ENCODE data around the gene TOX4.
A peak's percentile ranks its signal among the peaks of the same experiment; 100 is the strongest.
"Not testable (repeated sequence)": the region's sequence is repeated elsewhere in the genome, so short reads cannot be mapped to it uniquely, and the experiment has no call there.

Gene TOX4

GRCh38 chr14:21476925-21477681 is at the start of gene TOX4, which contains the start of gene RAB2B:
Gene TOX4, plus strand, starts transcription at chr14:21477195. Its CDS starts 84 bp downstream, at chr14:21477279.
Gene RAB2B, minus strand, starts transcription at chr14:21476959. Its CDS starts 87 bp downstream, at chr14:21476872.
- peak; percentile 95 for DNase-seq (ENCODE audit: low spot score)

- no peak for DNase-seq (ENCODE audit: low spot score)
Measured at GRCh38 chr14:21428930-21429329, 48.1 kb upstream of the TOX4 start.

GRCh38 chr14:21431126-21431525 is 45.9 kb upstream of the TOX4 start:
- no peak for DNase-seq (ENCODE audit: low spot score)

GRCh38 chr14:21436567-21437062 is 40.4 kb upstream of the TOX4 start:
- DNase-seq (ENCODE audit: low spot score): no peak

GRCh38 chr14:21437063-21437901 is 39.7 kb upstream of the TOX4 start:
- DNase-seq (ENCODE audit: low spot score): peak; percentile 94

GRCh38 chr14:21440859-21441258 is 36.1 kb upstream of the TOX4 start:
- DNase-seq (ENCODE audit: low spot score): no peak

- not testable (repeated sequence) for DNase-seq (ENCODE audit: low spot score)
Measured at GRCh38 chr14:21442657-21443056, 34.3 kb upstream of the TOX4 start.

GRCh38 chr14:21449899-21450216 is 27.1 kb upstream of the TOX4 start:
- DNase-seq (ENCODE audit: low spot score): no peak

- DNase-seq (ENCODE audit: low spot score): no peak
Measured at GRCh38 chr14:21454843-21455544, 22.0 kb upstream of the TOX4 start.

- DNase-seq (ENCODE audit: low spot score): no peak
Measured at GRCh38 chr14:21455592-21455911, 21.4 kb upstream of the TOX4 start.

GRCh38 chr14:21455912-21456667 is 20.9 kb upstream of the TOX4 start, which contains the start of gene CHD8:
Gene CHD8, minus strand, starts transcription at chr14:21456123. Its CDS starts 24,480 bp downstream, at chr14:21431643.
- peak; percentile 97 for DNase-seq (ENCODE audit: low spot score)

- DNase-seq (ENCODE audit: low spot score): no peak
Measured at GRCh38 chr14:21467616-21468015, 9.4 kb upstream of the TOX4 start.

- DNase-seq (ENCODE audit: low spot score): no peak
Measured at GRCh38 chr14:21475767-21476522, 1.1 kb upstream of the TOX4 start.

GRCh38 chr14:21476523-21476924 is 471 bp upstream of the TOX4 start:
- DNase-seq (ENCODE audit: low spot score): peak; percentile 81

GRCh38 chr14:21486640-21487087 is 9.7 kb downstream of the TOX4 start:
- no peak for DNase-seq (ENCODE audit: low spot score)

- no peak for DNase-seq (ENCODE audit: low spot score)
Measured at GRCh38 chr14:21494902-21495762, 18.1 kb downstream of the TOX4 start.

GRCh38 chr14:21496453-21496852 is 19.5 kb downstream of the TOX4 start:
- DNase-seq (ENCODE audit: low spot score): no peak

- peak; percentile 51 for DNase-seq (ENCODE audit: low spot score)
Measured at GRCh38 chr14:21498540-21499526, 21.8 kb downstream of the TOX4 start.

- DNase-seq (ENCODE audit: low spot score): no peak
Measured at GRCh38 chr14:21501568-21501967, 24.6 kb downstream of the TOX4 start.

All from iPS-NIHi11 (cell line).